Measurements from ENCODE around the gene AURKB.

The AURKB gene

DNA sequence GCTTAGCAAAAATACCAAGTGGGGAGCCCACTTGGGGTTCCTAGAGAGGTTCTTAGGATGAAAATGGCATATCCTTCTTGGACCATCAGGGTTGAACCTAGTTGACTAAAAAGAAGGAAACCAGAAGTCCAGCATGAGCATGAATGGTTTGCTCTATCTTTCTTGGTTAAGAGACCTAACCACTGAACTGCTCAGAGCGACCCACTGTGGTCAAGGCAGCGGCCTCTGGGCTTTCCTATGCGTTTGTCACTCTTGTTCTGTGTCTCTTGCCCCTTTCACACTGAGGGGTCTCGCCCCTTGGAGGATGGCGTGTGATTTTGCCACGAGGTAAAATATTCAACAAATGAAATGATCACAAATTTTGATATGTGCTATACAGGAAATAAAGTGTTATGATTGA is 19.9 kb downstream of the AURKB start:
- H3K4me3 ChIP-seq (ENCODE audit: low read depth, low read length): no peak overlapping the region
- H3K27ac ChIP-seq: no peak overlapping the region
- no peaks in the 10 kb centered on the region for H3K9me3 ChIP-seq (ENCODE audit: severe bottlenecking)
- TF ChIP-seq CTCF (IDR thresholded peaks at IDR 0.05; ENCODE audit: low read depth, low read length): no peak
- H3K27me3 ChIP-seq (ENCODE audit: insufficient read depth, low read depth, severe bottlenecking): no peaks in the 10 kb centered on the region
- DNase-seq: no peak
- H3K36me3 ChIP-seq: no peaks in the 10 kb centered on the region

- DNase-seq: peak; percentile 98
- peak; percentile 19; the same call in 1 of the 2 replicates for TF ChIP-seq CTCF (IDR thresholded peaks at IDR 0.05; ENCODE audit: low read depth, low read length)
- H3K9me3 ChIP-seq (ENCODE audit: severe bottlenecking): no peaks in the 10 kb centered on the region
- peak within 1 kb of the TSS; percentile 98 for H3K4me3 ChIP-seq (ENCODE audit: low read depth, low read length)
- no peaks in the 10 kb centered on the region for H3K36me3 ChIP-seq
- no peaks in the 10 kb centered on the region for H3K27me3 ChIP-seq (ENCODE audit: insufficient read depth, low read depth, severe bottlenecking)
- H3K27ac ChIP-seq: peak within 1 kb of the TSS; percentile 72
These were observed 20.5 kb downstream of the AURKB start, which contains the start of gene BORCS6 for GRCh38 chr17:8189711-8190477. TSS of gene BORCS6 (minus strand) at chr17:8190180. CDS start at chr17:8190140, 40 bp downstream.

DNA sequence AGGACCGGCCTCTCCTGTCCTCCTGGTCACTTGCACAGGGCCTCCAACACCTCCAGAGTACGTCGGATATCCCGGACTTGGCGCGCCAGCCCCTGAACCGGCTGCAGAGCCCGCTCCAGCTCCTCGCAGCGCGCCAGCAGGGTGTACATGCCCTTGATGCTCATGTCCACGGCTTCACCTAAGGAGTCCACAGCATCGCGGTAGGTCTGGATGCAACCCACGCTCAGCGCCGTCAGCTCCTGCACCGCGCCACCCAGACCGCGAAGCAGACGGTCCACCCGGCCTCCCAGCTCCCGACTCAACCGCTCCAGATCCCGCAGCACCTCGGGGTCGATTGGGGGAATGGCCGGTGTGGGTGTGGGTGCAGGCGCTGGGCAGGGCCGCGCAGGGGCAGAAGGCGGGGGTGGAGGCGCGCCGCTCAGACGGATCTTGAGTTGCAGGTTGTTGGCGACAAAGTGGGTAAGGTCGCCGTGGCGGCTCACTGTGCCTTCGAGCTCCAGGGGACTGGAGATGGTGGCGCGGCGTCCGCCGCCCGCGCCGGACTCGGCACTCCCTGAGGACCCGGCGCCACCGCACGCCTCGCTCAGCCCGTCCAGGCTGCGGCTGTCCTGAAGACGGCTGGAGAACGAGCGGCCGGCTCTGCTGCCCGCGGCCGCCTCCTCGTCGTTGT is 21.2 kb downstream of the AURKB start:
- Histone ChIP-seq H3K4me3 (ENCODE audit: low read depth, low read length) (peak overlapping the region; percentile 98), H3K27me3 (ENCODE audit: insufficient read depth, low read depth, severe bottlenecking) (no peaks in the 10 kb centered on the region), H3K36me3 (no peaks in the 10 kb centered on the region), H3K27ac (peak overlapping the region; percentile 72), H3K9me3 (ENCODE audit: severe bottlenecking) (no peaks in the 10 kb centered on the region)
- DNase-seq: no peak
- no peak for TF ChIP-seq CTCF (IDR thresholded peaks at IDR 0.05; ENCODE audit: low read depth, low read length)

DNA sequence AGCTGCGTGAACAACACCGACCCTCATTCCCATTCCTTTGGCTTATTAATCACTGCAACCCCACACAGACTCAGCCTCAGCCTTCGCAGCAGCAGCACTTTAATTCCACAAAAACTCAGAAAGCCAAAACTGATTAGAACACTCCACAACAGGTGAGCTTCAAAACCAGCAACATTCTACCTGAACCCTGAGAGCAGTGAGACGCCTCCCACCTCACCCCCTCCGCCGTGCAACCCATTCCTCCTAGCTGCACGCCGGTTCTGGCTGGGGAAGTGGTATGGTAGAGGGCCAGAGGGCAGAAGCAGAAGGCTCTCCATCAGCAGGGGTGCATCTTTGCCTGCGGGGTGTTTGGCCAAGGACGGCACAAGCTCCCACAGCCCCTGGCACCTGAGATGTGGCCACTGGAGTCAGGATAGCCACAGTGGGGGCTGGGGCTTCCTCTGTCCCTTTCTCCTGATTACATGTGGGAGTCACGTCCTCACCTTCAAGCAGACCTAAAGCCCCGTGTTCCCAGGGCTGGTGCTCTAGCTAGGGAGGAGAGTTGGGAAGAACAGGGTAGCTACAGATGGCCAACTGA is 22.0 kb downstream of the AURKB start:
- Histone ChIP-seq H3K4me3 (ENCODE audit: low read depth, low read length) (peak overlapping the region; percentile 98), H3K27ac (peak overlapping the region; percentile 45)
- DNase-seq: no peak

More for the DNA sequence above, 22.0 kb downstream of the AURKB start:
- no peak for TF ChIP-seq CTCF (IDR thresholded peaks at IDR 0.05; ENCODE audit: low read depth, low read length)
- H3K36me3 ChIP-seq: no peaks in the 10 kb centered on the region
- no peaks in the 10 kb centered on the region for H3K9me3 ChIP-seq (ENCODE audit: severe bottlenecking)
- H3K27me3 ChIP-seq (ENCODE audit: insufficient read depth, low read depth, severe bottlenecking): no peaks in the 10 kb centered on the region

Data from WERI-Rb-1 (cell line).